MG63 (cell line): ENCODE data around the gene AGBL2. TPM values are rescaled to one million over a fixed set of nuclear protein-coding genes. Genes with fewer than 3 reads are reported as not detected.
"Not testable (repeated sequence)": the region's sequence is repeated elsewhere in the genome, so short reads cannot be mapped to it uniquely, and the experiment has no call there.

Experiments used
- DNase-seq: peaks from one replicate; pipeline ENCODE4 v3.0.0-alpha.2; 2020
- H3K27me3 ChIP-seq: fragments of 250-450 bp; sonication (Bioruptor Pico); 2 replicates; pipeline ENCODE4 v1.5.1; 2020; ENCODE audit warnings: mild to moderate bottlenecking, moderate library complexity
- H3K36me3 ChIP-seq: fragments of 250-450 bp; sonication (Bioruptor Pico); 2 replicates; pipeline ENCODE4 v1.5.1; 2020; ENCODE audit warnings: mild to moderate bottlenecking, moderate library complexity
- H3K4me3 ChIP-seq: fragments of 250-450 bp; sonication (Bioruptor Pico); 2 replicates; pipeline ENCODE4 v1.5.1; 2020; ENCODE audit warnings: mild to moderate bottlenecking, moderate library complexity
- H3K9me3 ChIP-seq: fragments of 250-450 bp; sonication (Bioruptor Pico); 2 replicates; pipeline ENCODE4 v1.5.1; 2020; ENCODE audit warnings: mild to moderate bottlenecking, moderate library complexity
- total RNA-seq: library from RNA; depleted of rRNA; stranded (reverse); fragments of >200 nt; shearing (Covaris generic); gene quantifications from 2 replicates; pipeline ENCODE4 v1.2.3, GENCODE V29; 2014; ENCODE audit warnings: low replicate concordance; rRNA removed

Gene AGBL2, protein sequence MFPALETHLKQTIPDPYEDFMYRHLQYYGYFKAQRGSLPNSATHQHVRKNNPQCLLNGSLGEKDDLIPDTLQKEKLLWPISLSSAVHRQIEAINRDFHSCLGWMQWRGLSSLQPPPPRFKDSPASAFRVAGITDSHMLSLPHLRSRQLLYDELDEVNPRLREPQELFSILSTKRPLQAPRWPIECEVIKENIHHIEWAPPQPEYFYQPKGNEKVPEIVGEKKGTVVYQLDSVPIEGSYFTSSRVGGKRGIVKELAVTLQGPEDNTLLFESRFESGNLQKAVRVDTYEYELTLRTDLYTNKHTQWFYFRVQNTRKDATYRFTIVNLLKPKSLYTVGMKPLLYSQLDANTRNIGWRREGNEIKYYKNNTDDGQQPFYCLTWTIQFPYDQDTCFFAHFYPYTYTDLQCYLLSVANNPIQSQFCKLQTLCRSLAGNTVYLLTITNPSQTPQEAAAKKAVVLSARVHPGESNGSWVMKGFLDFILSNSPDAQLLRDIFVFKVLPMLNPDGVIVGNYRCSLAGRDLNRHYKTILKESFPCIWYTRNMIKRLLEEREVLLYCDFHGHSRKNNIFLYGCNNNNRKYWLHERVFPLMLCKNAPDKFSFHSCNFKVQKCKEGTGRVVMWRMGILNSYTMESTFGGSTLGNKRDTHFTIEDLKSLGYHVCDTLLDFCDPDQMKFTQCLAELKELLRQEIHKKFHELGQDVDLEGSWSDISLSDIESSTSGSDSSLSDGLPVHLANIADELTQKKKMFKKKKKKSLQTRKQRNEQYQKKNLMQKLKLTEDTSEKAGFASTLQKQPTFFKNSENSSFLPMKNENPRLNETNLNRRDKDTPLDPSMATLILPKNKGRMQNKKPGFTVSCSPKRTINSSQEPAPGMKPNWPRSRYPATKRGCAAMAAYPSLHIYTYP
- total RNA-seq = not detected in 2 replicates

GRCh38 chr11:47715082-47715669, at the start of gene AGBL2:
Gene AGBL2, minus strand, starts transcription at chr11:47715369. Its CDS starts 719 bp downstream, at chr11:47714650.
- no peaks in the 10 kb centered on the region for H3K9me3 ChIP-seq
- peak; percentile 85 for DNase-seq
- peaks cover 49% of the 10 kb centered on the region for H3K36me3 ChIP-seq
- no peaks in the 10 kb centered on the region for H3K27me3 ChIP-seq
- H3K4me3 ChIP-seq = peak within 1 kb of the TSS; percentile 59

- not testable (repeated sequence) for H3K27me3 ChIP-seq, H3K9me3 ChIP-seq, H3K4me3 ChIP-seq, DNase-seq
- H3K36me3 ChIP-seq = peaks cover 91% of the 10 kb centered on the region
Observed at GRCh38 chr11:47759291-47759690, 44.1 kb upstream of the AGBL2 start.

DNA sequence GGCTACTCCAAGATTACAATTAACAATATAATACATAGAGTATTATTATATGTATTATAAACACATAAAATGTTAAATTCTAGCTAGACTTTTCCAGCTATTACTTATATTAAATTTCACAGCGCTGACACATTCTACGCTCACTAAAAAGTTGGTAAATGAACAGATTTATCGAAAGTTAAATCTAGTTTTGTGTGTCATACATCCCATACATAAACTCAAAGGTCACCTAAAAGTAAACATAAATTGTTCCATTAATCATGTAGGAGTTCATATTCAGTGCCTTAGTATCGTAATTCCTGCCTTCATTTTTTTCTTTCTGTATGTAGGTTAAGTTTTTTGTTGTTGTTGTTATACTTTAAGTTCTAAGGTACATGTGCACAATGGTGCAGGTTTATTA, 41.0 kb upstream of the AGBL2 start:
- no peak for DNase-seq
- no peak overlapping the region for H3K4me3 ChIP-seq
- H3K36me3 ChIP-seq = peaks cover 90% of the 10 kb centered on the region
- H3K27me3 ChIP-seq = no peaks in the 10 kb centered on the region
- no peaks in the 10 kb centered on the region for H3K9me3 ChIP-seq

GRCh38 chr11:47750725-47751124, 35.6 kb upstream of the AGBL2 start:
- no peak overlapping the region for H3K4me3 ChIP-seq
- no peaks in the 10 kb centered on the region for H3K27me3 ChIP-seq
- peaks cover 89% of the 10 kb centered on the region for H3K36me3 ChIP-seq
- no peak for DNase-seq
- H3K9me3 ChIP-seq = no peaks in the 10 kb centered on the region

DNA sequence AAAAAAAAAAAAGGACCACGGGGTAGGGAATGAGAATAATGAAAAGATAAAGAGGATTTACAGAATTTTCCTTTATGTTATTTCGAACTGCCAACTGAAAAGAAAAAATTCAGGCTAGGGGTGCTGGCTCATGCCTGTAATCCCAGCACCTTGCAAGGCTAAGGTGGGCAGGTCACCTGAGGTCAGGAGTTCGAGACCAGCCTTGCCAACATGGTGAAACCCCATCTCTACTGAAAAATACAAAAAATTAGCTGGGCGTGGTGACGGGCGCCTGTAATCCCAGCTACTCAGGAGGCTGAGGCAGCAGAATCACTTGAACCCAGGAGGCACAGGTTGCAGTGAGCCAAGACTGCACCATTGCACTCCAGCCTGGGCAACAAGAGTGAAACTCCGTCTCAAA, 27.3 kb upstream of the AGBL2 start:
- not testable (repeated sequence) for DNase-seq, H3K27me3 ChIP-seq, H3K9me3 ChIP-seq, H3K4me3 ChIP-seq
- peaks cover 92% of the 10 kb centered on the region for H3K36me3 ChIP-seq

- not testable (repeated sequence) for H3K27me3 ChIP-seq, DNase-seq, H3K9me3 ChIP-seq, H3K4me3 ChIP-seq
- peaks cover 90% of the 10 kb centered on the region for H3K36me3 ChIP-seq
Observed at GRCh38 chr11:47737817-47738216, 22.6 kb upstream of the AGBL2 start.

DNA sequence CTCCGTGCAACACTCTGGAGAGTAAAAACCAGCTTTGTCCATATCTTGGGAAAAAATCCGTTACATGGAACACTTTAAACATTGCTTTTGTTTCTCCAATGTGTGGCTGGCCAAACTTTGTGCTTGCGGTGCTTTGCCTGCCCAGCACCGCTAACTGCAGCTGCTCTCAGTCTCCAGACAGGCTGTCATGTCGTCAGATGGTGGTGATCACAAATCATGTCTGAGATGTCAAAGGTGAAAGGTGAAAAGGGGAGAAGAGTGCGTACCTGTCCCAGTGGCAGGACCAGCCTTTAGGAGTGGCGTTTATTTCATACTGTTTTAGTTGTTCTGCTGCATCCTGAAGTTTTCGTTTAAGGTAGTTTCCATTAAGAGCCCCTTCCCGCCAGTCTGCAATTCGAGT, 17.1 kb upstream of the AGBL2 start:
- Histone ChIP-seq H3K36me3 (peaks cover 98% of the 10 kb centered on the region), H3K9me3 (no peaks in the 10 kb centered on the region), H3K4me3 (no peak overlapping the region), H3K27me3 (no peaks in the 10 kb centered on the region)
- DNase-seq = no peak

DNA sequence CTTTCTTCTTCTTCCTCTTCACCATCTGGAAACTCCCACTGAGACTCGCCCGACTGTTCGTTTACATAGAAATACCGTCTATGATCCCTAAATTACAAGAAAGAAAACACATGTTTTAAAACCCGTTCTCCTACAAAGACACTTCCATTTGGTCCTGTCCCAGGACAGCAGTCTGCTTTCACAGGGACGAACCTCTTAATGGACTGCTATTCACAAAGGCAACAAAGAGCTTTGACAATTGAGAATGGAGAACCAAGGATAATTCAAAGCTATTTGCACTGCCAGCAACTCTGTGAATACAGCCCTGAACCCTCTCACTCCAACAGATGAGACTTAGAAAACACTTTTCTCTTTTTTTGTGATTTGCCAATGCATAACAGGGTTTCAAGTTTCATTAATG, 16.3 kb upstream of the AGBL2 start:
- H3K9me3 ChIP-seq = no peaks in the 10 kb centered on the region
- no peak for DNase-seq
- H3K36me3 ChIP-seq = peaks cover 98% of the 10 kb centered on the region
- no peak overlapping the region for H3K4me3 ChIP-seq
- H3K27me3 ChIP-seq = no peaks in the 10 kb centered on the region

- H3K27me3 ChIP-seq = no peaks in the 10 kb centered on the region
- peaks cover 99% of the 10 kb centered on the region for H3K36me3 ChIP-seq
- no peak for DNase-seq
- H3K4me3 ChIP-seq = no peak overlapping the region
- no peaks in the 10 kb centered on the region for H3K9me3 ChIP-seq
Observed at GRCh38 chr11:47726878-47727514, 11.8 kb upstream of the AGBL2 start.

GRCh38 chr11:47726118-47726442, 10.9 kb upstream of the AGBL2 start:
- Histone ChIP-seq H3K36me3 (peaks cover 94% of the 10 kb centered on the region), H3K27me3 (no peaks in the 10 kb centered on the region), H3K9me3 (no peaks in the 10 kb centered on the region), H3K4me3 (no peak overlapping the region)
- no peak for DNase-seq

- Histone ChIP-seq H3K4me3 (no peak overlapping the region), H3K9me3 (no peaks in the 10 kb centered on the region), H3K36me3 (peaks cover 93% of the 10 kb centered on the region), H3K27me3 (no peaks in the 10 kb centered on the region)
- DNase-seq = no peak
Observed at GRCh38 chr11:47725442-47726117, 10.4 kb upstream of the AGBL2 start.

GRCh38 chr11:47724041-47724729, 9.0 kb upstream of the AGBL2 start:
- no peaks in the 10 kb centered on the region for H3K27me3 ChIP-seq
- no peaks in the 10 kb centered on the region for H3K9me3 ChIP-seq
- no peak overlapping the region for H3K4me3 ChIP-seq
- H3K36me3 ChIP-seq = peaks cover 93% of the 10 kb centered on the region
- DNase-seq = peak; percentile 32

DNA sequence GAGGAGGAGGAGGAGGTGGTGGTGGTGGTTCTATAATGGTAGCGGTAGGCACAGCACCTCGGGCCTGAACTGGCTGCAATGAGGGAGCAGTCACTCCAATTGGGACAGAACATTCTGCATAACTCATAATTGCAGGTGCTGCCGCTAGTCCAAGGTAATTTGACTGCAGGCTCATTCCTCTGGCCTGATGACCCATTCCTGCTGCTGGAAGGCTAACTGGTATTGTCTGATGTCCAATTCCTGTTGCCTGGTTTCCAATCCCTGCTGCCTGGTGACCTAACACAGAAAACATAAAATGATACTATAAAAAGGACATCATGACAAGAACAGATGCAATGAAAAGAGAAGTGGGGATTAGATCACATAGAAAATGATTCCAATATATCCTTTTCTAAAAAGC, 7.9 kb upstream of the AGBL2 start:
- Histone ChIP-seq H3K9me3 (no peaks in the 10 kb centered on the region), H3K4me3 (no peak overlapping the region), H3K27me3 (no peaks in the 10 kb centered on the region), H3K36me3 (peaks cover 93% of the 10 kb centered on the region)
- no peak for DNase-seq

- peaks cover 93% of the 10 kb centered on the region for H3K36me3 ChIP-seq
- H3K9me3 ChIP-seq = no peaks in the 10 kb centered on the region
Observed at GRCh38 chr11:47720651-47721050, 5.5 kb upstream of the AGBL2 start.

GRCh38 chr11:47716692-47717091, 1.5 kb upstream of the AGBL2 start:
- no peak overlapping the region for H3K4me3 ChIP-seq
- no peaks in the 10 kb centered on the region for H3K9me3 ChIP-seq
- no peaks in the 10 kb centered on the region for H3K27me3 ChIP-seq
- no peak for DNase-seq
- H3K36me3 ChIP-seq = peaks cover 62% of the 10 kb centered on the region

More at GRCh38 chr11:47720651-47721050, 5.5 kb upstream of the AGBL2 start:
- Histone ChIP-seq H3K4me3 (no peak overlapping the region), H3K27me3 (no peaks in the 10 kb centered on the region)
- DNase-seq = no peak
